ENCODE data around the gene PRXL2B.

The PRXL2B gene

GRCh38 chr1:2583871-2584351 is 2.7 kb upstream of the PRXL2B start:
- Mint-ChIP-seq H3K4me1 (peaks cover 42% of the 10 kb centered on the region), H3K36me3 (ENCODE audit: low read depth) (no peaks in the 10 kb centered on the region), H3K27ac (no peak overlapping the region), H3K27me3 (ENCODE audit: low read depth, poor library complexity) (peaks cover 11% of the 10 kb centered on the region), H3K4me3 (no peak overlapping the region), H3K9me3 (no peaks in the 10 kb centered on the region)
- TF ChIP-seq, protein P1, sequence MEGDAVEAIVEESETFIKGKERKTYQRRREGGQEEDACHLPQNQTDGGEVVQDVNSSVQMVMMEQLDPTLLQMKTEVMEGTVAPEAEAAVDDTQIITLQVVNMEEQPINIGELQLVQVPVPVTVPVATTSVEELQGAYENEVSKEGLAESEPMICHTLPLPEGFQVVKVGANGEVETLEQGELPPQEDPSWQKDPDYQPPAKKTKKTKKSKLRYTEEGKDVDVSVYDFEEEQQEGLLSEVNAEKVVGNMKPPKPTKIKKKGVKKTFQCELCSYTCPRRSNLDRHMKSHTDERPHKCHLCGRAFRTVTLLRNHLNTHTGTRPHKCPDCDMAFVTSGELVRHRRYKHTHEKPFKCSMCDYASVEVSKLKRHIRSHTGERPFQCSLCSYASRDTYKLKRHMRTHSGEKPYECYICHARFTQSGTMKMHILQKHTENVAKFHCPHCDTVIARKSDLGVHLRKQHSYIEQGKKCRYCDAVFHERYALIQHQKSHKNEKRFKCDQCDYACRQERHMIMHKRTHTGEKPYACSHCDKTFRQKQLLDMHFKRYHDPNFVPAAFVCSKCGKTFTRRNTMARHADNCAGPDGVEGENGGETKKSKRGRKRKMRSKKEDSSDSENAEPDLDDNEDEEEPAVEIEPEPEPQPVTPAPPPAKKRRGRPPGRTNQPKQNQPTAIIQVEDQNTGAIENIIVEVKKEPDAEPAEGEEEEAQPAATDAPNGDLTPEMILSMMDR (IDR thresholded peaks at IDR 0.05), result no peak
- no peak for DNase-seq

DNA sequence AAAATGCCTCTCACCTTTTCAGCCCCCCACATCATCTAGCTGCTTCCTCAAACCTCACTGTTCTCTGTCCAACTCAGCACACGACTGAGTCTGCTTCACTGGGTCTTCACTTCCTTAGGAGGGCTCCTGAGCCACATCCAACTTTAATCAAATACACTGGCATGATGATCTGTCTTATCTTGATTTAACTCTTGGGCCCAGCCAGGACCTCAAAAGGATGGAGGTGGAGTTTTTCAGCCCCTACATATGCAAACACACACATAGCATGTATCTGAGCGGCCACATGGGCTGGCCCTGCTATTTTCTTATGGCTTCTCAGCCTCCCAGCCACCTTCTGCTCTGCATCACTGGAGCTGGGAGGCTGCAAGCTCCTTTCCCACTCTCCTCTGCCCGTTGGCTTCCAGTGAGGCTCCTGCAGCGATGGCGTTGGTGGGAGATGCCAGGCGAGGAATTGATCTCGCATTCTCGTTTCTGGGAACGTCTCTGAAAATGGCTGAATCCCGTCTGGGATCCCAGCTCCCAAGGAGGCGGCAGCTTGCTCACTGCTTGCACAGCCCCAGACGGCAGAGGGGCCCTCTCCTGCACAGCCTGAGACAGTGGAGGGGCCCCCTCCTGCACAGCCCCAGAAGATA is 1.8 kb upstream of the PRXL2B start:
- Mint-ChIP-seq H3K9me3 (no peaks in the 10 kb centered on the region), H3K4me1 (peaks cover 37% of the 10 kb centered on the region)
- DNase-seq, result no peak

DNA sequence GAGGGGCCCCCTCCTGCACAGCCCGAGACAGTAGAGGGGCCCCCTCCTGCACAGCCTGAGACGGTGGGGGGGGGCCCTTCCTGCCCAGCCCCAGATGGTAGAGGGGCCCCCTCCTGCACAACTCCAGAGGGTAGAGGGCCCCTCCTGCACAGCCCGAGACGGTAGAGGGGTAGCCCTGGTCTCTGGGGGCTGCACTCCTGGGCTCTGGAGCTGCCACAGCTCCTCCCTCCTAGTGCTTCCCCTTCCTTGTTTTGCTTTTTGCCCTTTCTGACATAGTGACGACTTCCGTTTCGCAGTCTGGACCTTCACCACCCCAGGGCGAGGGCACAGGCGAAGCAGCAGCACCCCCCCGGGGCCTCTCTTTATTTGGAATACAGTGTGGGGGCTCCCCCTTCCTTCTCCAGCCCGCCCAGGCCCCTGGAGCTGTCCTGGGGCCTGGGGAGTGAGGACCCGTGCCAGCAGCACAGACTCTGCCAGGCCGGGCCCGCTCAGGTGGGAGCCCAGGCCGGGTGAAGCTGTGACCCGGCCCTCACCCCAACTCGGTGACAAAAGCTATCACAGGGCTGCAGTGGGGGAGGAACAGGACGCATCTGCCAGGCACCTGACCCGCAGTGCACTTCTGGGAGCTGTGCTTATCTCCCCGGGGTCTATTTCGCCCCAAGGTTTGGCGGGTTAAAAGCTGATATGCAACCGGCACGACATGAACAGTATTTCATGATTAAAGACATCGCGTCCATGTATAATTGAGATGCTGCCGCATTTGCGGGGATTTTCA is 1.1 kb upstream of the PRXL2B start:
- Mint-ChIP-seq H3K27me3 (ENCODE audit: low read depth, poor library complexity) (peaks cover 11% of the 10 kb centered on the region), H3K27ac (peak overlapping the region; percentile 66), H3K4me1 (peaks cover 34% of the 10 kb centered on the region)

More for the DNA sequence above, 1.8 kb upstream of the PRXL2B start:
- Mint-ChIP-seq H3K4me3 (peak overlapping the region; percentile 87), H3K27me3 (ENCODE audit: low read depth, poor library complexity) (peaks cover 11% of the 10 kb centered on the region), H3K27ac (no peak overlapping the region), H3K36me3 (ENCODE audit: low read depth) (peaks cover 4% of the 10 kb centered on the region)
- TF ChIP-seq, protein P1 (IDR thresholded peaks at IDR 0.05), result no peak

DNA sequence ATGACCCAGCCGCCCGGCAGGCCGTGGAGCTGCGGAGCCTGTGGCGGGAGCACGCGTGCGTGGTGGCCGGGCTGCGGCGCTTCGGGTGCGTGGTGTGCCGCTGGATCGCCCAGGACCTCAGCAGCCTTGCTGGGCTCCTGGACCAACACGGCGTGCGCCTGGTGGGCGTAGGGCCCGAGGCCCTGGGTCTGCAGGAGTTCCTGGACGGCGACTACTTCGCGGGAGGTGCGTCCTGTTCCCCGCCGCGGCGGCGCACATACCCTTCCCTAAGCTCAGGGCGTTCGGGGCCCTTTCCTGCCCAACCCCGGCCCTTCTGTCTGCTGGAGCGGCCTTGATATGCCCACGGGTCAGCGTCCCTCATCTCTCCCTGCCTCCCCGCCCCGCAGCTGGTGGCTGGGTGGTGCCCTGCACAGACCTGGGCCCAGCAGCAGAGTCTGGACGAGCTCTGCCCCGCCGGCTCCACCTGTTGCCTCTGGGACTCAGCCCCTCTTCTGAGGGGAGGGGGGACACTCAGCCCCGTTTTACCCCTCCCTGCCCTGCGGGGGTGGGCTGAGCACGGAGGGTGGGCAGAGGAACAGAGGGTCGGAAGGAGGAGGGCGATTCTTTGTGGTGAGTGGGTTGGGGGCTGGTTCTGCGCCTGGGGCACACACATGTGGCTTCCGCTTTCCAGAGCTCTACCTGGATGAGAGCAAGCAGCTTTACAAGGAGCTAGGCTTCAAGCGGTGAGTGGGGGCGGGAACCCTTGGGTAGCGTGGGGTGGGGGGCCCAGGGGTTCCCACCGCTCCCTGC is 688 bp downstream of the PRXL2B start:
- Mint-ChIP-seq H3K36me3 (ENCODE audit: low read depth) (peaks cover 10% of the 10 kb centered on the region), H3K4me1 (peaks cover 28% of the 10 kb centered on the region), H3K27me3 (ENCODE audit: low read depth, poor library complexity) (peaks cover 3% of the 10 kb centered on the region), H3K4me3 (peak overlapping the region; percentile 75), H3K9me3 (peaks cover 5% of the 10 kb centered on the region), H3K27ac (no peak overlapping the region)
- TF ChIP-seq, protein P1 (IDR thresholded peaks at IDR 0.05), result no peak
- no peak for DNase-seq

More for the DNA sequence above, 1.1 kb upstream of the PRXL2B start:
- DNase-seq, result no peak
- TF ChIP-seq, protein P1 (IDR thresholded peaks at IDR 0.05), result no peak
- peaks cover 4% of the 10 kb centered on the region for H3K36me3 Mint-ChIP-seq (ENCODE audit: low read depth)
- H3K9me3 Mint-ChIP-seq, result no peaks in the 10 kb centered on the region
- peak overlapping the region; percentile 87 for H3K4me3 Mint-ChIP-seq

DNA sequence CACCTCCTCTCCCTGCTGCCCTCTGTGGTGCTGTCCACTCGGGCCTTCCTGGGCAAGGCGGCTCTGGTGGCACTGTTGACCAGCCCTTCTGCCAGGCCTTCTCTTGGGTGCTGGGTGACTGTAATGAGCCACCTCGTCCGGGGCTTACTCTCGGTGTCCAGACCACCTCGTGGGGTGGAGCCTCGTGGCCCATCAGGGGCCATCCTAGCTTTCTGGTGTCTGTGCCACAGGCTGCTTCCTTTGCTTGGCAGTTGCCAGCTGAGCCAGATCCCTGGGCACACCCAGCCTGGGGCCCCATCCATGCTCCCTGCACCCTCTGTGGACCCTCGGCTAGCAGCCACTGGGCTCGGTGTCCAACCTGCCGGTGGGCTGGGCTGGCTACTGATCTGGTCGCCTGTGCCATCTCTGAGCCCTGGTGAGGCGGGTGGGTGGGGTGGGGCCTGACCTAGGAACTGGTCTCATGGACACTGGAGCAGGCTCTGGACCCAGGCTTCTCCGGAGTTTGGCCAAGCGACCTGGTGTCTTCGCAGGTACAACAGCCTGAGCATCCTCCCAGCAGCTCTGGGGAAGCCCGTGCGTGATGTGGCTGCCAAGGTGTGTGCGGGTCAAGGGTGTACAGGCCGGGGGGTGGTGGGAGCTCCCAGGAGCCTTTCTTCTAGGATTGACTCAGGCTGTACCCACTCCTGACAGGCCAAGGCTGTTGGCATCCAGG is 1.4 kb downstream of the PRXL2B start:
- Mint-ChIP-seq H3K36me3 (ENCODE audit: low read depth) (peaks cover 10% of the 10 kb centered on the region), H3K4me3 (peak overlapping the region; percentile 75), H3K9me3 (peaks cover 5% of the 10 kb centered on the region), H3K27me3 (ENCODE audit: low read depth, poor library complexity) (peaks cover 3% of the 10 kb centered on the region), H3K4me1 (peaks cover 24% of the 10 kb centered on the region), H3K27ac (no peak overlapping the region)
- DNase-seq, result no peak
- TF ChIP-seq, protein P1 (IDR thresholded peaks at IDR 0.05), result no peak
